HepG2 (cell line): ENCODE data around the gene GNMT. TPM values are rescaled to one million over a fixed set of nuclear protein-coding genes. Genes with fewer than 3 reads are reported as not detected.

Experiments used
- HOXA3 ChIP-seq: sonication (generic); formaldehyde crosslinking; IDR thresholded peaks from 2 replicates; pipeline ENCODE4 v1.5.0; 2020; ENCODE audit warnings: missing genetic modification reagents
- NCOA5 ChIP-seq: sonication (generic); formaldehyde crosslinking; IDR thresholded peaks from 2 replicates; pipeline ENCODE4 v1.4.0; 2020; ENCODE audit warnings: missing genetic modification reagents
- RBFOX2 ChIP-seq: fragments of 200-400 bp; formaldehyde crosslinking; IDR thresholded peaks from 2 replicates; pipeline ENCODE4 v1.6.1; 2017; ENCODE audit warnings: low read depth, mild to moderate bottlenecking, low read length
- SATB2 ChIP-seq: sonication (generic); formaldehyde crosslinking; IDR thresholded peaks from 2 replicates; pipeline ENCODE4 v1.5.0; 2020; ENCODE audit warnings: missing genetic modification reagents
- SIN3A ChIP-seq: IDR thresholded peaks from 2 replicates; pipeline ENCODE4 v1.6.1; 2011; ENCODE audit warnings: low read depth, mild to moderate bottlenecking, control low read depth, low read length, borderline replicate concordance
- TARDBP ChIP-seq: sonication (generic); formaldehyde crosslinking; IDR thresholded peaks from 2 replicates; pipeline ENCODE4 v1.8.0; 2022; ENCODE audit warnings: mild to moderate bottlenecking, missing genetic modification reagents
- TBL1XR1 ChIP-seq: fragments of 150-350 bp; IDR thresholded peaks from 2 replicates; pipeline ENCODE4 v1.6.1; 2014; ENCODE audit warnings: borderline replicate concordance, low read length; ENCODE audit not compliant: partially characterized antibody
- ZGPAT ChIP-seq: IDR thresholded peaks from 2 replicates; pipeline ENCODE4 v1.6.1; 2016; ENCODE audit warnings: mild to moderate bottlenecking
- ZNF235 ChIP-seq: sonication (generic); formaldehyde crosslinking; IDR thresholded peaks from 2 replicates; pipeline ENCODE4 v1.8.1; 2023; ENCODE audit warnings: mild to moderate bottlenecking, missing genetic modification reagents, borderline replicate concordance
- ZNF256 ChIP-seq: sonication (generic); formaldehyde crosslinking; conservative IDR thresholded peaks from 2 replicates; pipeline ENCODE4 v1.4.0; 2020; ENCODE audit warnings: missing genetic modification reagents
- ZNF260 ChIP-seq: sonication (generic); formaldehyde crosslinking; IDR thresholded peaks from 2 replicates; pipeline ENCODE4 v1.4.0; 2020; ENCODE audit warnings: missing genetic modification reagents, low read depth, mild to moderate bottlenecking, borderline replicate concordance
- ZNF33B ChIP-seq: sonication (generic); formaldehyde crosslinking; IDR thresholded peaks from 2 replicates; pipeline ENCODE4 v1.5.1; 2020; ENCODE audit warnings: mild to moderate bottlenecking, missing genetic modification reagents
- ZNF563 ChIP-seq: sonication (generic); formaldehyde crosslinking; IDR thresholded peaks from 2 replicates; pipeline ENCODE4 v1.8.0; 2022; ENCODE audit warnings: mild to moderate bottlenecking, moderate library complexity, missing genetic modification reagents
- ZNF619 ChIP-seq: sonication (generic); formaldehyde crosslinking; IDR thresholded peaks from 2 replicates; pipeline ENCODE4 v1.4.0; 2020; ENCODE audit warnings: mild to moderate bottlenecking, missing genetic modification reagents
- polyA plus RNA-seq, 8 experiments: library from polyadenylated mRNA; depleted of rRNA in 3 of 8; stranded (reverse) in 7 of 8; unstranded in 1 of 8; fragments of >200 nt; fragmentation: Illumina TruSeq in 4 of 8; extraction: Trizol in 4 of 8; gene quantifications; 2 replicates each; pipeline versions ENCODE4 v1.2.1 to v1.2.3, GENCODE V29; 2011 to 2016; ENCODE audit warnings: low read depth in 4 of 8, missing spikeins in 1 of 8, mixed read lengths in 1 of 8; ENCODE audit not compliant: insufficient read depth in 1 of 8
- total RNA-seq, 5 experiments: library from RNA; depleted of rRNA; stranded (reverse); fragments of >200 nt; fragmentation: Illumina TruSeq; extraction: Trizol; gene quantifications; 2 replicates each; pipeline ENCODE4 v1.2.3, GENCODE V29; 2016; ENCODE audit warnings: low read depth in 1 of 5
- TF ChIP-seq, protein P1 (sequence below): sonication (generic); formaldehyde crosslinking; IDR thresholded peaks from 2 replicates; pipeline ENCODE4 v1.8.1; 2023; ENCODE audit warnings: mild to moderate bottlenecking, moderate library complexity, missing genetic modification reagents
- TF ChIP-seq, protein P2 (sequence below): sonication (generic); formaldehyde crosslinking; IDR thresholded peaks from 2 replicates; pipeline ENCODE4 v1.4.0; 2020; ENCODE audit warnings: mild to moderate bottlenecking, missing genetic modification reagents
- TF ChIP-seq, protein P3 (sequence below): sonication (generic); formaldehyde crosslinking; IDR thresholded peaks from 2 replicates; pipeline ENCODE4 v1.5.1; 2020; ENCODE audit warnings: missing genetic modification reagents, mild to moderate bottlenecking, borderline replicate concordance
- TF ChIP-seq, protein P4 (sequence below): sonication (generic); formaldehyde crosslinking; IDR thresholded peaks from 2 replicates; pipeline ENCODE4 v1.4.0; 2020; ENCODE audit warnings: missing genetic modification reagents, borderline replicate concordance

GNMT gene
- total and polyA plus RNA-seq, 2 of the 13 experiments (the other 11 are each of a cell fraction or from before 2014, with no cell fraction given) = 2.8 to 7.0 TPM

- no peak for TF ChIP-seq ZNF260
- TF ChIP-seq HOXA3 (CRISPR knock-in tag) = peak; percentile 43; the same call in 1 of the 2 replicates
- TF ChIP-seq TARDBP (CRISPR knock-in tag) = peak; percentile 86
- TF ChIP-seq ZNF235 (CRISPR knock-in tag) = peak; percentile 90; the same call in 1 of the 2 replicates
- TF ChIP-seq ZGPAT = peak; percentile 74
- no peak for TF ChIP-seq ZNF33B (CRISPR knock-in tag)
- TF ChIP-seq, protein P1, sequence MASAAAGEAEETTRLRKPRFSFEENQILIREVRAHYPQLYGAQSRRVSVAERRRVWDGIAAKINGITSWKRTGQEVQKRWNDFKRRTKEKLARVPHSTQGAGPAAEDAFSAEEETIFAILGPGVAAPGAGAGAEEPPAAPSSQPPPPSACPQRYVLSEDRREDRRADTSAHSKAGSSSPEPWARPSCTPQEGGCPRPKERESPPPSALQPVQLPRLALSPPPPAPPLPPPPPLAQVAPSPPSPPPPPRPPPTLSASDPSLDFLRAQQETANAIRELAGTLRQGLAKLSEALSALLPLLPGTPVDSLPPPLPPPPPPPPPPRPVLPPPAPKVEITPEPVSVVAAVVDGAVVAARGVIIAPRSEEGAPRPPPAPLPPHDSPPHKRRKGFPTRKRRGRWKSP (CRISPR knock-in tag) = peak; percentile 69; the same call in 1 of the 2 replicates
- TF ChIP-seq, protein P2, sequence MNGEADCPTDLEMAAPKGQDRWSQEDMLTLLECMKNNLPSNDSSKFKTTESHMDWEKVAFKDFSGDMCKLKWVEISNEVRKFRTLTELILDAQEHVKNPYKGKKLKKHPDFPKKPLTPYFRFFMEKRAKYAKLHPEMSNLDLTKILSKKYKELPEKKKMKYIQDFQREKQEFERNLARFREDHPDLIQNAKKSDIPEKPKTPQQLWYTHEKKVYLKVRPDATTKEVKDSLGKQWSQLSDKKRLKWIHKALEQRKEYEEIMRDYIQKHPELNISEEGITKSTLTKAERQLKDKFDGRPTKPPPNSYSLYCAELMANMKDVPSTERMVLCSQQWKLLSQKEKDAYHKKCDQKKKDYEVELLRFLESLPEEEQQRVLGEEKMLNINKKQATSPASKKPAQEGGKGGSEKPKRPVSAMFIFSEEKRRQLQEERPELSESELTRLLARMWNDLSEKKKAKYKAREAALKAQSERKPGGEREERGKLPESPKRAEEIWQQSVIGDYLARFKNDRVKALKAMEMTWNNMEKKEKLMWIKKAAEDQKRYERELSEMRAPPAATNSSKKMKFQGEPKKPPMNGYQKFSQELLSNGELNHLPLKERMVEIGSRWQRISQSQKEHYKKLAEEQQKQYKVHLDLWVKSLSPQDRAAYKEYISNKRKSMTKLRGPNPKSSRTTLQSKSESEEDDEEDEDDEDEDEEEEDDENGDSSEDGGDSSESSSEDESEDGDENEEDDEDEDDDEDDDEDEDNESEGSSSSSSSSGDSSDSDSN (CRISPR knock-in tag) = peak; percentile 78
- TF ChIP-seq NCOA5 = no peak
- TF ChIP-seq, protein P3, sequence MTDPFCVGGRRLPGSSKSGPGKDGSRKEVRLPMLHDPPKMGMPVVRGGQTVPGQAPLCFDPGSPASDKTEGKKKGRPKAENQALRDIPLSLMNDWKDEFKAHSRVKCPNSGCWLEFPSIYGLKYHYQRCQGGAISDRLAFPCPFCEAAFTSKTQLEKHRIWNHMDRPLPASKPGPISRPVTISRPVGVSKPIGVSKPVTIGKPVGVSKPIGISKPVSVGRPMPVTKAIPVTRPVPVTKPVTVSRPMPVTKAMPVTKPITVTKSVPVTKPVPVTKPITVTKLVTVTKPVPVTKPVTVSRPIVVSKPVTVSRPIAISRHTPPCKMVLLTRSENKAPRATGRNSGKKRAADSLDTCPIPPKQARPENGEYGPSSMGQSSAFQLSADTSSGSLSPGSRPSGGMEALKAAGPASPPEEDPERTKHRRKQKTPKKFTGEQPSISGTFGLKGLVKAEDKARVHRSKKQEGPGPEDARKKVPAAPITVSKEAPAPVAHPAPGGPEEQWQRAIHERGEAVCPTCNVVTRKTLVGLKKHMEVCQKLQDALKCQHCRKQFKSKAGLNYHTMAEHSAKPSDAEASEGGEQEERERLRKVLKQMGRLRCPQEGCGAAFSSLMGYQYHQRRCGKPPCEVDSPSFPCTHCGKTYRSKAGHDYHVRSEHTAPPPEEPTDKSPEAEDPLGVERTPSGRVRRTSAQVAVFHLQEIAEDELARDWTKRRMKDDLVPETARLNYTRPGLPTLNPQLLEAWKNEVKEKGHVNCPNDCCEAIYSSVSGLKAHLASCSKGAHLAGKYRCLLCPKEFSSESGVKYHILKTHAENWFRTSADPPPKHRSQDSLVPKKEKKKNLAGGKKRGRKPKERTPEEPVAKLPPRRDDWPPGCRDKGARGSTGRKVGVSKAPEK (CRISPR knock-in tag) = no peak
- TF ChIP-seq ZNF563 (CRISPR knock-in tag) = peak; percentile 61
- TF ChIP-seq ZNF256 (CRISPR knock-in tag) = peak; percentile 67; the same call in 1 of the 2 replicates
- TF ChIP-seq SATB2 = 0 out of 2 replicates have a peak, but pooled peaks have one; percentile 47
- TF ChIP-seq, protein P4, sequence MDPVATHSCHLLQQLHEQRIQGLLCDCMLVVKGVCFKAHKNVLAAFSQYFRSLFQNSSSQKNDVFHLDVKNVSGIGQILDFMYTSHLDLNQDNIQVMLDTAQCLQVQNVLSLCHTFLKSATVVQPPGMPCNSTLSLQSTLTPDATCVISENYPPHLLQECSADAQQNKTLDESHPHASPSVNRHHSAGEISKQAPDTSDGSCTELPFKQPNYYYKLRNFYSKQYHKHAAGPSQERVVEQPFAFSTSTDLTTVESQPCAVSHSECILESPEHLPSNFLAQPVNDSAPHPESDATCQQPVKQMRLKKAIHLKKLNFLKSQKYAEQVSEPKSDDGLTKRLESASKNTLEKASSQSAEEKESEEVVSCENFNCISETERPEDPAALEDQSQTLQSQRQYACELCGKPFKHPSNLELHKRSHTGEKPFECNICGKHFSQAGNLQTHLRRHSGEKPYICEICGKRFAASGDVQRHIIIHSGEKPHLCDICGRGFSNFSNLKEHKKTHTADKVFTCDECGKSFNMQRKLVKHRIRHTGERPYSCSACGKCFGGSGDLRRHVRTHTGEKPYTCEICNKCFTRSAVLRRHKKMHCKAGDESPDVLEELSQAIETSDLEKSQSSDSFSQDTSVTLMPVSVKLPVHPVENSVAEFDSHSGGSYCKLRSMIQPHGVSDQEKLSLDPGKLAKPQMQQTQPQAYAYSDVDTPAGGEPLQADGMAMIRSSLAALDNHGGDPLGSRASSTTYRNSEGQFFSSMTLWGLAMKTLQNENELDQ (CRISPR knock-in tag) = no peak
- TF ChIP-seq SIN3A = peak; percentile 57; the same call in 1 of the 2 replicates
- 0 out of 2 replicates have a peak, but pooled peaks have one; percentile 54 for TF ChIP-seq ZNF619
- no peak for TF ChIP-seq TBL1XR1
- TF ChIP-seq RBFOX2 = peak; percentile 90
Observed at GRCh38 chr6:42984001-42984923, 23.7 kb downstream of the GNMT start, which contains the start of gene PPP2R5D (continued).
